Prostate gland (tissue), 2 donors: ENCODE results near the gene DGKG.

Source experiments
- POLR2AphosphoS5 ChIP-seq: sonication (generic); formaldehyde crosslinking; IDR thresholded peaks from one replicate; pipeline ENCODE4 v1.6.1; 2017; ENCODE audit warnings: antibody characterized with exemption
- TF ChIP-seq, protein P1 (sequence below), 4 experiments: fragments of 200-600 bp in 2 of 4; fragments of 450-650 bp in 2 of 4; sonication (generic) in 2 of 4; IDR thresholded peaks; 1 replicate in 3 of 4; 2 replicates in 1 of 4; pipeline ENCODE4 v1.5.1; 2016 to 2019; ENCODE audit warnings: antibody characterized with exemption in 4 of 4, mild to moderate bottlenecking in 2 of 4, moderate library complexity in 2 of 4

DNA sequence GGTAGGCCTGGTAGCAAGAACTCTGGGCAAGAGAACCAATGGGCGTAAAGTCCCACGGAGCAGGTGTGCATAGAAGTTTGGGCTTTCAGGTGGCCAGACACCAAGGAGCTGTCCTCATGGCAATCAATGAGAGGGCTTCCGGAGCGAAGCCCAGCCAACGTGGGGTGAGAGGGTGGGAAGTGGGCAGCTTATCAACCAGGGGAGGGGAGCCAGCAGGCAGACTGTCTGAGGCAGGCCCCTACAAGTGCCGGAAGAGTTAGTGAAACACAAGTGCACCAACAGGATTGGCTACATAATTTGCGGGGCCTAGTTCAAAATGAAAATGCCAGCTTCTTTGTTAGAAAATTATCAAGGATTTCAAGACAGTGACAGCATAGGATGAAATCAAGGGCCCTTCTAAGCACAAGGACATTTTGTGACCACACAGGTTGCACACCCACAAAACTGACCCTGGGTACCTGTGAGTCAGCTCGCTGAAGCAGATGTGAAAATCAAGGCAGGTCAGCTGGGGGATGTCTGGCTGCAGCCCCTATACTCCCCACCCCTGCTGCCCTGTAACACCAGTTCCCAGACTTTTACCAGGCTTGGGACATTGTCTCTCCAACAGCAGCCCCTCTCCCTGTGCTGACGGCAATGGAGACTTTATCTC, 151.1 kb downstream of the DGKG start:
- TF ChIP-seq, protein P1, sequence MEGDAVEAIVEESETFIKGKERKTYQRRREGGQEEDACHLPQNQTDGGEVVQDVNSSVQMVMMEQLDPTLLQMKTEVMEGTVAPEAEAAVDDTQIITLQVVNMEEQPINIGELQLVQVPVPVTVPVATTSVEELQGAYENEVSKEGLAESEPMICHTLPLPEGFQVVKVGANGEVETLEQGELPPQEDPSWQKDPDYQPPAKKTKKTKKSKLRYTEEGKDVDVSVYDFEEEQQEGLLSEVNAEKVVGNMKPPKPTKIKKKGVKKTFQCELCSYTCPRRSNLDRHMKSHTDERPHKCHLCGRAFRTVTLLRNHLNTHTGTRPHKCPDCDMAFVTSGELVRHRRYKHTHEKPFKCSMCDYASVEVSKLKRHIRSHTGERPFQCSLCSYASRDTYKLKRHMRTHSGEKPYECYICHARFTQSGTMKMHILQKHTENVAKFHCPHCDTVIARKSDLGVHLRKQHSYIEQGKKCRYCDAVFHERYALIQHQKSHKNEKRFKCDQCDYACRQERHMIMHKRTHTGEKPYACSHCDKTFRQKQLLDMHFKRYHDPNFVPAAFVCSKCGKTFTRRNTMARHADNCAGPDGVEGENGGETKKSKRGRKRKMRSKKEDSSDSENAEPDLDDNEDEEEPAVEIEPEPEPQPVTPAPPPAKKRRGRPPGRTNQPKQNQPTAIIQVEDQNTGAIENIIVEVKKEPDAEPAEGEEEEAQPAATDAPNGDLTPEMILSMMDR (IDR thresholded peaks at IDR 0.05), result no peak
- no peak for TF ChIP-seq POLR2AphosphoS5
